ENCODE results near the gene SUN2. TPM values are rescaled to one million over a fixed set of nuclear protein-coding genes. Genes with fewer than 3 reads are reported as not detected.
A peak's percentile ranks its signal among the peaks of the same experiment; 100 is the strongest.

The SUN2 gene
- total and polyA plus RNA-seq, 10 of the 15 experiments (the other 5 are each of a cell fraction or from before 2014, with no cell fraction given): 0.18 to 107 (median 35.9) TPM

DNA sequence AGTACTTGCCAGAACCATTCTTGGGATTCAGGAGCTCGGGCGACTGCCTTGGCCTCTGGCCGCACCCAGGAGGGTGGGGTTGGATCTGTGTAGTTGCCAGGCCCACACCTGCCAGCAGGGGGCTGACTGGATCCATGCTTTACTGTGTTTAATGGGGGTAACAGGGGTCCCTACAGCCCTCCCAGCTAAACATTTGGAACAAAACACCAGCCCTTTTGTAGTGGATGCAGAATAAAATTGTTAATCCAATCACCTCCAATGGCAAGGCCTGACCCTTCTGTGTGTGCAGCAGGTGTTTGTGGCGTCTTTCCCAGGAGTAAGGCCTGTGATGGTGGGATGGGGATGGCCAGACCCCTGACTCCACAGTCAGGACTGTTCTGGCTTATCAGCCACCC is 22.5 kb downstream of the SUN2 start (continued):
- TF ChIP-seq, protein P1, sequence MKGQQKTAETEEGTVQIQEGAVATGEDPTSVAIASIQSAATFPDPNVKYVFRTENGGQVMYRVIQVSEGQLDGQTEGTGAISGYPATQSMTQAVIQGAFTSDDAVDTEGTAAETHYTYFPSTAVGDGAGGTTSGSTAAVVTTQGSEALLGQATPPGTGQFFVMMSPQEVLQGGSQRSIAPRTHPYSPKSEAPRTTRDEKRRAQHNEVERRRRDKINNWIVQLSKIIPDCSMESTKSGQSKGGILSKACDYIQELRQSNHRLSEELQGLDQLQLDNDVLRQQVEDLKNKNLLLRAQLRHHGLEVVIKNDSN (IDR thresholded peaks at IDR 0.05; ENCODE audit: borderline replicate concordance, extremely low read length, insufficient read depth, low read depth, low read length): no peak
- TF ChIP-seq RELA (IDR thresholded peaks at IDR 0.05; ENCODE audit: borderline replicate concordance, partially characterized antibody) (no peak), ATF7 (IDR thresholded peaks at IDR 0.05; ENCODE audit: low read depth) (no peak), SMC3 (IDR thresholded peaks at IDR 0.05; ENCODE audit: borderline replicate concordance, low read length) (peak; percentile 48; the same call in 1 of the 2 replicates), CEBPB (IDR thresholded peaks at IDR 0.05; ENCODE audit: borderline replicate concordance in 1 of 2, low read depth in 2 of 2, low read length in 2 of 2) (no peak)

DNA sequence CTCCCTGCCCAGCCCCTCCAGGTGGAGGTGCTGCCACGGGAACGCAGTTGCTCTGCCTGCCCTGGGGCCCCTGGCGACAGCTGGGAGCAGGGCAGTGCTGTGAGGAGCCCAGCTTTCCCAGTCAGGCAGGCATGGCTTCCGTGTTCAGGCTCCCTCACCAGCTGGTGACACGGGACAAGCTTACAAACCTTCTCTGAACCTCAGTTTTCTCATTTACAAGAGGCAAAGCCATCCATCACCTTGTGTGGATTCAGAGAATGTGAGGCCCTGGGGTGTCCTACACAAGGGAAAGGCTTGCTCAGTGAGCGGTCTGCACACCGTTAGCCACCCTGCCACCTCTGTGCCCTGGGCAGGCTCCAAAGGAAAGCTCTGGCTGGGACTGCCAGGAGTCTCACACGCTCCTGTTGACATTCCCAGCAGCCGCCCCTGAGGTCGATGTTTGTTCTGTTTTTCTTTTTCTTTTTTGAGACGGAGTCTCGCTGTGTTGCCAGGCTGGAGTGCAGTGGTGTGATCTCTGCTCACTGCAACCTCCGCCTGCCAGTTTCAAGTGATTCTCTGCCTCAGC is 23.5 kb downstream of the SUN2 start:
- no peak for FAIRE-seq

More for the DNA sequence above, 23.5 kb downstream of the SUN2 start:
- intact Hi-C loops (cut with micrococcal nuclease; ENCODE audit: unreplicated experiment) (no loop called here), in situ Hi-C loops (cut with MboI) (no loop called here)
- H3K9ac ChIP-seq (ENCODE audit: control insufficient read depth, insufficient read depth, low read length): no peak overlapping the region
- H4K20me1 ChIP-seq (ENCODE audit: control insufficient read depth, insufficient read depth): peaks cover 2% of the 10 kb centered on the region; the same call in 1 of the 2 replicates
- H3K27me3 ChIP-seq (replicated peaks in 1 of 2; ENCODE audit: control insufficient read depth in 2 of 2, insufficient read depth in 2 of 2, low read length in 1 of 2): no peaks in the 10 kb centered on the region
- no peak for TF ChIP-seq YY1 (IDR thresholded peaks at IDR 0.05; ENCODE audit: low read depth, low read length)
- peak; percentile 77 for TF ChIP-seq POLR2A (IDR thresholded peaks at IDR 0.05; ENCODE audit: low read depth, low read length)
- H3K4me2 ChIP-seq (ENCODE audit: control insufficient read depth, insufficient read depth): no peak overlapping the region
- no peaks in the 10 kb centered on the region for H3K79me2 ChIP-seq (ENCODE audit: control insufficient read depth, insufficient read depth, low read length)
- no peak overlapping the region for H3K27ac ChIP-seq (ENCODE audit: control insufficient read depth, insufficient read depth)
- WGBS (ENCODE audit: insufficient coverage, insufficient replicate concordance, low lambda C conversion rate, missing lambda C conversion rate): 72% methylated on average over 13 of the region's 13 CpGs
- H3K4me3 ChIP-seq: no peak overlapping the region
- peaks cover 24 to 65% of the 10 kb centered on the region in 2 experiments for H3K36me3 ChIP-seq (ENCODE audit: control insufficient read depth in 2 of 2, insufficient read depth in 2 of 2, low read length in 1 of 2)
- DNase-seq (ENCODE audit: low read depth, low spot score): no peak
- POLR2A ChIA-PET: interaction anchor here (0.5 to 1.3 kb wide), 2 partner anchors 17 to 284 kb away, joined by 3 to 6 read pairs; no protein-coding TSS in a partner anchor
- CTCF ChIA-PET: interaction anchor here (0.9 to 3.7 kb wide), 7 partner anchors 7 to 37 kb away, joined by 3 to 26 read pairs (median 6); no protein-coding TSS in a partner anchor
- no peaks in the 10 kb centered on the region for H3K4me1 ChIP-seq (ENCODE audit: control insufficient read depth, insufficient read depth, low read length)
- no peaks in the 10 kb centered on the region for H3K9me3 ChIP-seq (replicated peaks; ENCODE audit: control insufficient read depth, insufficient read depth, low read length)
- SMC1A ChIA-PET (ENCODE audit: uncharacterized antibody, unreplicated experiment): interaction anchor here (0.8 kb wide), 1 partner anchor 51 kb away, joined by 3 read pairs; the partner anchor contains the start of gene TOMM22
- BruUV-seq (replicated peaks): no TSS peak
- no peak for ATAC-seq
- RAD21 ChIA-PET (ENCODE audit: unreplicated experiment): interaction anchor here (0.7 kb wide), 1 partner anchor 37 kb away, joined by 3 read pairs; no protein-coding TSS in a partner anchor
- H2AFZ ChIP-seq (ENCODE audit: control insufficient read depth, low read depth, low read length): no peak overlapping the region

All from GM12878 (cell line).